GM21619 (cell line): Measurements from ENCODE around the gene ZFYVE28.

ENCODE experiments used
- ATAC-seq: cut with Tn5 transposase; IDR thresholded peaks from one replicate; pipeline ENCODE4 v1.9.1; 2021; ENCODE audit not compliant: unreplicated experiment

The ZFYVE28 gene

DNA sequence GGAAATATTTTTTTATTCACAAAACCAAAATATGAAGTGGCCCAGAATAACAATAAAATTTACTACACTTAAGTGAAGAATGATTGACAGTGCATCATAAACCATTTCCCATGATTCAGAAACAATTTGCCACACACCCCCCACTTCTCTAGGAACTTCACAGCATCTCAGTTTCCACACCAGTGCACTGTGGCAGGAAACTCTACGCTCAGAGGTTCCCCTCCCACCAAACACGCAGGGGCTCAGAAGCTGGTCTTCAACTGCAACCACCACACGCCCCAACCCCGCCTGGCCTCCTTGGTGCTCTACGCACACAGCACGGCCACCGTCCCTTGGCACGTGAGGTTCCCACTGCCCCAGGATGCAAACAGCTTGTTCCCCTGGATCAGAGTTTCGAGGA lies 63.7 kb downstream of the ZFYVE28 start:
- ATAC-seq: no peak

DNA sequence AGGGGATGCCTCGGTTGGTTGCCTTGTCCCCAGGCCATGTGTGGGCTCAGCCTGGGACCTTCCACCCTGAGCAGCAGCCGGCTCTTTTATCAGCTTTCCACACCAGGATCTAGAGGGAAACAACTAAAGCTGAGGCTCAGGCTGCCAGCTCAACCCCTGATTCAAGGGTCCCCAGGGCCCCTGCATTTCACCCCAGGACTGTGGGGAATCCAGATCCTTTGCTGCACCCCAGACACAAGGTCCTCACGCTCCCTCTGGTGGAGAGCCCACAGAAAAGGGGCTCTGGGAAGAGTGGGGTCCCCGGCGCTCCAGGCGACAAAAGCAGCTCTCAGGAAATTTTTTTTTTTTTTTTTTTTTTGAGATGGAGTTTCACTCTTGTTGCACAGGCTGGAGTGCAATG lies 64.3 kb downstream of the ZFYVE28 start:
- no peak for ATAC-seq

GRCh38 chr4:2353222-2354107 lies 65.0 kb downstream of the ZFYVE28 start:
- ATAC-seq: no peak

- no peak for ATAC-seq
Measured at GRCh38 chr4:2352729-2353221, 65.7 kb downstream of the ZFYVE28 start.

DNA sequence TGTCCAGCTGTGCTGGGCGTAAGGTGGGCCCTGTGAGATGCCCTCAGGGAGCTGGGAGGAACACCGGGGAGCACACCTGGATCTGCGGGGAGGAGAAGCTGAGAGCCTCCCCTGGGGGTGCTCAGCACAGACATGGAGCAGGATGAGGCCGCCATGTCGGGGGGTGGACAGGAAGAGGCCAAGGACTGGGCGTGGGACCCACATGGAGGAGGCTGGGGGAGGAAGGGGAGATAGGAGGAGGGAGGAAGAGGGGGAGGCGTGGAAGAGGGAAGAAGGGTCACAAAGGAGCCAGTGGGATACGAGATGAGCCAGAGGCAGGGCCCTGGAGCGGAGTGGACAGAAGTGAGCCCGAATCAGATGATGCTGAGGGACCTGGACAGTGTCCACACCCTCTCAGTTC lies 66.3 kb downstream of the ZFYVE28 start:
- ATAC-seq: no peak

DNA sequence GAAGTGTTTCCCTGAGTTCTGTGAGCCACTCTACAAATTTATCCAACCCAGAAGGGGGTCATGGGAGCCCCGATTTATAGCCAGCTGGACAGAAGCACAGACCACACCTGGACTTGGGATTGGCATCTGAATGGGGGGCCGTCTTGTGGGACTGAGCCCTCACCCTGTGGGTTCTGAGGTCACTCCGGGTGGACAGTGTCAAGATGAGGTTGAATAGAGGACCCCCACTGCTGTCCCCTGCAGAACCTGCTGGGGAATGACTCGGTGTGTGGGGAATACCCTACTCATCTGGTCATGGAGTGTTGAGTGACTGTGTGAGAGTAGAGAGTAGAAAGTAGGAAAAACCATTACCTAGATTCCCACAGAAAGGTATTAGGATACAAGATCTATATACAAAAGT lies 67.5 kb downstream of the ZFYVE28 start:
- ATAC-seq: no peak

DNA sequence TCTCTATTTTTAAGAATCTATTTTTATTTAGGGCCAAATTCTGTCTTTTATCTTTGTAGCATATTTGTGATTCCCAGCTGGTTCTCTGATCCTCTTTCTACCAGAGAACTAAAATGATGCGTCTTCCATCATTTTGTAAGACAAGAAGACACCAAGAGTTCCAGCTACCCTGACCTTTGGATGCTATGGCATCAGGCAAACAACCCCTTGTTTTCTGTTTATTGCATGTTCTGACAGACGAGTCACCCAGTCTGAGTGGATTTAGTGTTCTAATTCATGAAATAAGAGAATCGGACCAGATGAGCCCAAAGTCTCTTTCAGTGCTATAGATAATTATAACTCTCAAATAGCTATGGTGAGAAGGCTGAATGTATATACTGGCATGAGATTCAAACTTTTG lies 69.7 kb downstream of the ZFYVE28 start:
- ATAC-seq: no peak

- ATAC-seq: no peak
Measured at GRCh38 chr4:2347190-2347589, 71.3 kb downstream of the ZFYVE28 start.

DNA sequence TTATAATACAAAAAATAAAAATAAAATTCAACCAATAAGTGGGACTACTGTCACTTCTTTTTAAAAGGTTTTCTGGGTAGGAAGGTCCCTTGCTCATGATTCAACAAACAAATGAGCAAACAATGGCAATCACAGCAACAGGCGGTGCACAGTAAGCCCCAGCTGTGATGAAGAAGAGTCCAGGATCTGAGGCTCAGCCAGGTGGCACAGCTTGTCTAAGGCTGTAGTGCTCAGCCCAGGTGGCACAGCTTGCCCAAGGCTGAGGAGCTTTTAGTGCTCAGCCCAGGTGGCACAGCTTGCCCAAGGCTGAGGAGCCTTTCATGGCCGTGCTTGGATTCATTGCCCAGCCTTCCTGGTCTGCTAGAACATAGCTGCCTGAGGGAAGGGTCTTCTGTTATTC lies 75.0 kb downstream of the ZFYVE28 start:
- no peak for ATAC-seq

- ATAC-seq: no peak
Measured at GRCh38 chr4:2341911-2342652, 76.4 kb downstream of the ZFYVE28 start.

GRCh38 chr4:2341261-2341841 lies 77.1 kb downstream of the ZFYVE28 start:
- no peak for ATAC-seq

GRCh38 chr4:2340272-2341061 lies 78.0 kb downstream of the ZFYVE28 start:
- ATAC-seq: no peak

DNA sequence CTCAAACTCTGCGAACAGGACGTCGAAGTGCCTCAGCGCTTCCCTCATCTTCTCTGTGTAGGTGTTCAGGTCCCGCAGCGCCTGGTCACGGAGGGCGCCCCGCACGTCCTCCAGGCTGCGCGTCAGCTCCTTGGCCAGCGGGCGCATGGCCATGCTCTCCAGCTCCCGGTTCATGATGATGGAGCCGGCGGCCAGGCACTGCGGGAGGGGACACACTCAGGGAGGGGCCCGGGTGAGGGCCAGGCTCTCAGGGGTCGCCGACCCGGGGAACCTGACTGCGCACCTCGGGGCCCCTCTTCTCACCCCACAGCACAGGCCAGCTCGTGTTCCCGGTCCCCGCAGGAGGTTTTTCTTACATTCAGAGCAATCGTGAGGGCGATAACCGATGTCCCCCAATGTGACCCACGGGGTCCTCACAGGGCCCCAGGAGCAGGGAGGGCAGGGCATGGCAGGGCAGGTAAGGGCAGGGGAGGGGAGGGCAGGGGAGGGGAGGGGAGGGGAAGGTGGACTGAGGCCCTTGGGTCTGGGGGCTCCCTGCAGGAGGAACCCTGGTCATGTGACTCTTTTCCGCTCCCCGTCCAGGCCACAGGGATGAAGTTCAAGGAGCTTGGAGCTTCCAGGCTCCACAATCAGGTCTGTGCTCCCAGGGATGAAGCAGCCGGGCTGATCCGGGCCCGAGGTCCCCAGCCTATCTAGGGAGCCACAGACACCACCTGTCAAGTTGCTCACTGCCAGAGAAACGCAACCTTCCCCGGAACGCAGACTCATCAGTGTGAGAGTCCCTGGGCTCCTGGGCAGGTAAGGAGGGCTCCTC lies 78.8 kb downstream of the ZFYVE28 start:
- no peak for ATAC-seq

GRCh38 chr4:2338754-2339457 lies 79.5 kb downstream of the ZFYVE28 start:
- ATAC-seq: no peak

DNA sequence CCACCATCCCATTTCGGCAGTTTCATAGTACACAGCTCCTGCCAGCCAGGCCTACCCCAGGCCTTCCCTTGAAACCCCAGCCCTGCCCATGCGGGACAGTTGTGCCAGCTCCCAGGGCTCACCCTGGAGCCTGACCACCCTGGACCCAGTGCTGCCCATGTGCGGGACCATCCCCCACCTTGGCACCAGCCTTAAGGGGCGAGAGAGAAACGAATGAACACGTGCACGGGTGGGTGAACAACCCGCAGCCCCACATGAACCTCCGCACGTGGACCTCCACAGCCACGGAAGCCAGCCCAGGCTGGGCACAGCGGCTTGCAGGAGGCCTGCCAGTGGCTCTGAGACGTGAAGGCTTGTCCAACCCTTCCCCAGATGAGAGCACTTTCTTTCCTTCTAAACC lies 80.5 kb downstream of the ZFYVE28 start:
- ATAC-seq: no peak

- no peak for ATAC-seq
Measured at GRCh38 chr4:2337131-2337723, 81.2 kb downstream of the ZFYVE28 start.

- ATAC-seq: no peak
Measured at GRCh38 chr4:2336659-2337058, 81.8 kb downstream of the ZFYVE28 start.

DNA sequence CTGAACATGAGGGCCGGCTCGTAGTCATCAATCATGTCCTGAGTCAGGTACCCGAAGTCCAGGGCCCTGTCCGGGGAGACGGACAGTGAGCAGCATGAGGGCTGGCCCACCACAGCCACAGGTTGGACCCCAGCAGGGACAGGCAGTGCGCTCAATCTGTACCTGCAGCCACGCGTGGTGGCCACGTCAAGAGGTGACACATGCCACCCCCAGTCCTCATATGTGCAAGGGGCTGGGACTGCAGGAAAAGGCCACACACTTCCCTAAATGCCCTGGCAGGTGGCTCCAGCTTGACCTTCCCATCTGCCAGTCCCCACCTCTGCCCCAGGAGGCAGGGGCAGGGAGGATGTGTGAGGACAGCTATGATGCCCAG lies 82.7 kb downstream of the ZFYVE28 start:
- no peak for ATAC-seq
